Smooth muscle cell (in vitro differentiated cells): ENCODE data around the gene TTC34. TPM values are rescaled to one million over a fixed set of nuclear protein-coding genes. Genes with fewer than 3 reads are reported as not detected.
"Not testable (repeated sequence)": the region's sequence is repeated elsewhere in the genome, so short reads cannot be mapped to it uniquely, and the experiment has no call there.

Experiments used
- DNase-seq: peaks from one replicate; lab custom pipeline; 2025; ENCODE audit not compliant: unreplicated experiment; lab: John Stamatoyannopoulos, UW
- H2AFZ ChIP-seq: fragments of 200-600 bp; sonication (generic); 2 replicates; pipeline ENCODE4 v1.6.0; 2016; ENCODE audit warnings: antibody characterized with exemption, low read depth, mild to moderate bottlenecking
- H3F3A ChIP-seq: fragments of 200-600 bp; sonication (generic); 2 replicates; pipeline ENCODE4 v1.6.0; 2017; ENCODE audit warnings: antibody characterized with exemption, low read depth
- H3K27ac ChIP-seq: fragments of 200-600 bp; sonication (generic); 2 replicates; pipeline ENCODE4 v1.5.1; 2016; ENCODE audit warnings: low read depth, mild to moderate bottlenecking
- H3K27me3 ChIP-seq: fragments of 200-600 bp; sonication (generic); 2 replicates; pipeline ENCODE4 v1.6.1; 2016; ENCODE audit warnings: low read depth, mild to moderate bottlenecking
- H3K36me3 ChIP-seq: fragments of 200-600 bp; sonication (generic); 2 replicates; pipeline ENCODE4 v1.5.1; 2016; ENCODE audit warnings: low read depth
- H3K4me1 ChIP-seq: fragments of 200-600 bp; sonication (generic); 2 replicates; pipeline ENCODE4 v1.5.1; 2016; ENCODE audit warnings: low read depth
- H3K4me2 ChIP-seq: fragments of 200-600 bp; sonication (generic); 2 replicates; pipeline ENCODE4 v1.6.0; 2016; ENCODE audit warnings: mild to moderate bottlenecking
- H3K4me3 ChIP-seq: fragments of 200-600 bp; sonication (generic); 2 replicates; pipeline ENCODE4 v1.5.1; 2016; ENCODE audit warnings: mild to moderate bottlenecking
- H3K79me2 ChIP-seq: fragments of 200-600 bp; sonication (generic); 2 replicates; pipeline ENCODE4 v1.6.0; 2016; ENCODE audit warnings: low read depth, mild to moderate bottlenecking
- H3K9ac ChIP-seq: fragments of 200-600 bp; sonication (generic); 2 replicates; pipeline ENCODE4 v1.6.0; 2016; ENCODE audit warnings: low read depth
- H3K9me3 ChIP-seq: fragments of 200-600 bp; sonication (generic); replicated peaks from 2 replicates; pipeline ENCODE4 v1.5.1; 2016; ENCODE audit warnings: low read depth
- H4K20me1 ChIP-seq: fragments of 200-600 bp; sonication (generic); 2 replicates; pipeline ENCODE4 v1.6.0; 2016; ENCODE audit warnings: low read depth
- WGBS: methylation state at CpG from one replicate; pipeline ENCODE4 v1.1.7; 2016; ENCODE audit warnings: low lambda C conversion rate; 5-methylcytosine and 5-hydroxymethylcytosine counted together
- polyA plus RNA-seq: library from polyadenylated mRNA; unstranded; fragments of >200 nt; fragmentation: Nextera tagmentation; extraction: Ambion mirVana; gene quantifications from 2 replicates; pipeline ENCODE4 v1.2.1, GENCODE V29; 2016
- total RNA-seq: library from RNA; depleted of rRNA; stranded (reverse); fragments of >200 nt; gene quantifications from 2 replicates; pipeline ENCODE4 v1.2.3, GENCODE V29; 2014

Gene TTC34
- total and polyA plus RNA-seq, 2 experiments from 2014 or later = 0.01 to 0.04 TPM

DNA sequence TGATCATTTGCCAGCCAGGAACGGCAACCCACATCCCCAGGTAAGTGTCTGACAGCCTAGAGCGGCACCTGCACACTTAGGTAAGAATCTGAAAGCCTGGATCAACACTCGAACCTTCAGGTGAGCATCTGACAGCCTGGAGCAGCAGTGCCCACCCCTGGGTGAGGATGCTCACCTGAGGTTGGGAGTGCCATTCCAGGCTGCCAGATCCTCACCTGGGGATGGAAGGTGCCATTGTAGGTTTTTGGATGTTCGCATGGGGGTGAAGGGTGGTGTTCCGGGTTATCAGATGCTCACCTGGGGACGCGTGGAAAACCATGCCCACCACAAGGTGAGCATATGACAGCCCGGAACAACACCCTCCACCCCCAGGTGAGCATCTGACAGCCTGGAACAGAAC, 33.4 kb downstream of the TTC34 start:
- H3K9ac ChIP-seq, H3K4me2 ChIP-seq, H3K27ac ChIP-seq, H3K27me3 ChIP-seq, DNase-seq, H3F3A ChIP-seq, H3K36me3 ChIP-seq, H3K9me3 ChIP-seq, H4K20me1 ChIP-seq, H2AFZ ChIP-seq, H3K4me3 ChIP-seq, H3K4me1 ChIP-seq, H3K79me2 ChIP-seq: not testable (repeated sequence)
- 81% methylated on average over 8 of the region's 8 CpGs for WGBS

DNA sequence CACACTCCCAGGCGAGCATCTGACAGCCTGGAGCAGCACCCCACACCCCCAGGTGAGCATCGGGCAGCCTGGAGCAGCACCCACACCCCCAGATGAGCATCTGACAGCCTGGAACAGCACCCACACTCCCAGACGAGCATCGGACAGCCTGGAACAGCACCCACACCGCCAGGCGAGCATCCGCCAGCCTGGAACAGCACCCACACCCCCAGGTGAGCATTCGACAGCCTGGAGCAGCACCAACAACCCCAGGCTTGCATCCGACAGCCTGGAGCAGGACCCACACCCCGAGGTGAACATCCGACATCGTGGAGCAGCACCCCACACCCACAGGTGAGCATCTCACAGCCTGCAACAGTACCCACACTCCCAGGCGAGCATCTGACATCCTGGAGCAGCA, 42.1 kb downstream of the TTC34 start:
- H3K36me3 ChIP-seq, H3K9me3 ChIP-seq, DNase-seq, H3K4me3 ChIP-seq, H3F3A ChIP-seq, H3K27me3 ChIP-seq, H3K79me2 ChIP-seq, H3K9ac ChIP-seq, H2AFZ ChIP-seq, H4K20me1 ChIP-seq, H3K4me2 ChIP-seq, H3K4me1 ChIP-seq, H3K27ac ChIP-seq: not testable (repeated sequence)
- 68% methylated on average over 8 of the region's 13 CpGs for WGBS

DNA sequence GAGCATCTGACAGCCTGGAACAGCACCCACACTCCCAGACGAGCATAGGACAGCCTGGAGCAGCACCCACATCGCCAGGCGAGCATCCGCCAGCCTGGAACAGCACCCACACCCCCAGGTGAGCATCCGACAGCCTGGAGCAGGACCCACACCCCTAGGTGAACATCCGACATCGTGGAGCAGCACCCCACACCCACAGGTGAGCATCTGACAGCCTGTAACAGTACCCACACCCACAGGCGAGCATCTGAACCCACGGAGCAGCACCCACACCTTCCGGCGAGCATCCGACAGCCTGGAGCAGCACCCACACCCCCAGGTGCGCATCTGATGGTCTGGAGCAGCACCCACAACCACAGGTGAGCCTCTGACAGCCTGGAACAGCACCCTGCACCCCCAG, 44.0 kb downstream of the TTC34 start:
- not testable (repeated sequence) for H3F3A ChIP-seq, H3K4me2 ChIP-seq, H3K4me1 ChIP-seq, H2AFZ ChIP-seq, H3K4me3 ChIP-seq, DNase-seq, H4K20me1 ChIP-seq, H3K79me2 ChIP-seq, H3K27ac ChIP-seq, H3K27me3 ChIP-seq, H3K9me3 ChIP-seq, H3K9ac ChIP-seq, H3K36me3 ChIP-seq
- WGBS = 70% methylated on average over 6 of the region's 13 CpGs

DNA sequence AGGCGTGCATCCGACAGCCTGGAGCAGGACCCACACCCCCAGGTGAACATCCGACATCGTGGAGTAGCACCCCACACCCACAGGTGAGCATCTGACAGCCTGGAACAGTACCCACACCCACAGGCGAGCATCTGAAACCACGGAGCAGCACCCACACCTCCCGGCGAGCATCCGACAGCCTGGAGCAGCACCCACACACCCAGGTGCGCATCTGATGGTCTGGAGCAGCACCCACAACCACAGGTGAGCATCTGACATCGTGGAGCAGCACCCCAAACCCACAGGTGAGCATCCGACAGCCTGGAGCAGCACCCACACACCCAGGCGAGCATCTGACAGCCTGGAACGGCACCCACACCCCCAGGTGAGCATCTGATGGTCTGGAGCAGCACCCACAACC, 46.1 kb downstream of the TTC34 start:
- H3K9me3 ChIP-seq, H3K79me2 ChIP-seq, H2AFZ ChIP-seq, H3F3A ChIP-seq, H3K9ac ChIP-seq, H3K27ac ChIP-seq, H3K4me2 ChIP-seq, H3K36me3 ChIP-seq, H4K20me1 ChIP-seq, H3K27me3 ChIP-seq, DNase-seq, H3K4me1 ChIP-seq, H3K4me3 ChIP-seq: not testable (repeated sequence)
- no CpG with 5 or more reads among the region's 14 CpGs for WGBS

GRCh38 chr1:2754597-2754996, 46.9 kb downstream of the TTC34 start:
- H3K4me2 ChIP-seq, DNase-seq, H4K20me1 ChIP-seq, H3K9ac ChIP-seq, H3K4me1 ChIP-seq, H3K27ac ChIP-seq, H3K4me3 ChIP-seq, H3K79me2 ChIP-seq, H3K36me3 ChIP-seq, H3F3A ChIP-seq, H3K27me3 ChIP-seq, H3K9me3 ChIP-seq, H2AFZ ChIP-seq: not testable (repeated sequence)
- WGBS = 80% methylated on average over 1 of the region's 10 CpGs

DNA sequence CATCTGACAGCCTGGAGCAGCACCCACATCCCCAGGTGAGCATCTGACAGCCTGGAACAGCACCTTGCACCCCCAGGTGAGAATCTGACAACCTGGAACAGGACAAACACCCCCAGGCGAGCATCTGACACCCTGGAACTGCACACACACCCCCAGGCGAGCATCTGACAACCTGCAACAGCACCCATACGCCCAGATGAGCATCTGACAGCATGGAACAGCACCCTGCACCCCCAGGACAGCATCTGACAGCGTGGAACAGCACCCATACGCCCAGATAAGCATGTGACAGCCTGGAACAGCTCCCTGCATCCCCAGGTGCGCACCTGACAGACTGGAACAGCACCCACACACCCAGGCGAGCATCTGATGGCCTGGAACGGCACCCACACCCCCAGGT, 49.0 kb downstream of the TTC34 start:
- not testable (repeated sequence) for H3K79me2 ChIP-seq, H2AFZ ChIP-seq, H3K27me3 ChIP-seq, H3K4me3 ChIP-seq, DNase-seq, H3K36me3 ChIP-seq, H3K27ac ChIP-seq, H3K4me1 ChIP-seq, H3F3A ChIP-seq, H3K9ac ChIP-seq, H4K20me1 ChIP-seq, H3K9me3 ChIP-seq, H3K4me2 ChIP-seq
- 0% methylated on average over 3 of the region's 8 CpGs for WGBS

- no CpG with 5 or more reads among the region's 13 CpGs for WGBS
- not testable (repeated sequence) for H3F3A ChIP-seq, H3K36me3 ChIP-seq, H2AFZ ChIP-seq, H4K20me1 ChIP-seq, H3K4me3 ChIP-seq, H3K4me1 ChIP-seq, H3K27ac ChIP-seq, H3K4me2 ChIP-seq, H3K9ac ChIP-seq, H3K27me3 ChIP-seq, DNase-seq, H3K9me3 ChIP-seq, H3K79me2 ChIP-seq
Measured at GRCh38 chr1:2751866-2752265, 49.6 kb downstream of the TTC34 start.

DNA sequence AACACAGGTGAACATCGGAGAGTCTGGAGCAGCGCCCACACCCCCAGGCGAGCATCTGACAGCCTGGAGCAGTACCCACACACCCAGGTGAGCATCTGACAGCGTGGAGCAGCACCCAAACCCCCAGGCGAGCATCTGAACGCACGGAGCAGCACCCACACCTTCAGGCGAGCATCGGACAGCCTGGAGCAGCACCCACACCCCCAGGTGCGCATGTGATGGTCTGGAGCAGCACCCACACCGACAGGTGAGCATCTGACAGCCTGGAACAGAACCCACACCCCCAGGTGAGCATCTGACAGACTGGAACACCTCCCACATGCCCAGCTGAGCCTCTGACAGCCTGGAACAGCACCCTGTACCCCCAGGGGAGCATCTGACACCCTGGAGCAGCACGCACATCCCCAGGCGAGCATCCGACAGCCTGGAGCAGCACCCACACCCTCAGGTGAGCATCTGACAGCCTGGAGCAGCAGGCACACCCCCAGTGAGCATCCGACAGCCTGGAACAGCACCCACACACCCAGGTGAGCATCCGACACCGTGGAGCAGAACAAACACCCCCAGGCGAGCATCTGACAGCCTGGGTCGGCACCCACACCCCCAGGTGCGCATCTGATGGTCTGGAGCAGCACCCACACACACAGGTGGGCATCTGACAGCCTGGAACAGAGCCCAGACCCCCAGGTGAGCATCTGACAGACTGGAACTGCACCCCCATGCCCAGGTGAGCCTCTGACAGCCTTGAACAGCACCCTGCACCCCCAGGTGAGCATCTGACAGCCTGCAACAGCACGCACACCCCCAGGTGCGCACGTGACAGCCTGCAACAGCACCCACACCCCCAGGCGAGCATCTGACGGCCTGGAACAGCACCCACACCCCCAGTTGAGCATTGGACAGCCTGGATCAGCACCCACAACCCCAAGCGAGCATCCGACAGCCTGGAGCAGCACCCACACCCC, 50.4 kb downstream of the TTC34 start:
- not testable (repeated sequence) for H3K4me3 ChIP-seq, H3K36me3 ChIP-seq, H3K79me2 ChIP-seq, H3K27ac ChIP-seq, H3K27me3 ChIP-seq, H3K9me3 ChIP-seq, H4K20me1 ChIP-seq, DNase-seq, H3K4me1 ChIP-seq, H2AFZ ChIP-seq, H3K4me2 ChIP-seq, H3F3A ChIP-seq, H3K9ac ChIP-seq
- 41% methylated on average over 4 of the region's 27 CpGs for WGBS
